ENCODE measurements around the gene B4GALNT3.

GRCh38 chr12:490260-490659 lies 30.5 kb downstream of the B4GALNT3 start:
- no peak for TF ChIP-seq ZNF274 (IDR thresholded peaks at IDR 0.05; ENCODE audit: low read depth, low read length)
- TF ChIP-seq YY1 (IDR thresholded peaks at IDR 0.05; ENCODE audit: insufficient read depth, insufficient read length): no peak

Measured in NT2/D1 (cell line).